HEK293T (cell line): ENCODE data around the gene FBXL4.

Experiments used
- CTCF ChIA-PET: fragments of 350-600 bp; formaldehyde crosslinking; extraction: SDS; loops from one replicate; lab custom pipeline; 2021; ENCODE audit warnings: antibody characterized with exemption, inconsistent platforms; lab: Yijun Ruan, JAX
- POLR2A ChIA-PET: fragments of 350-600 bp; formaldehyde crosslinking; extraction: SDS; loops from one replicate; lab custom pipeline; 2020; ENCODE audit warnings: antibody characterized with exemption, inconsistent platforms; lab: Yijun Ruan, JAX
- DNase-seq: peaks from one replicate; pipeline ENCODE4 v3.0.0; 2012; ENCODE audit warnings: mixed read lengths; ENCODE audit errors: extremely low spot score
- ARNT ChIP-seq: fragments of 450-650 bp; IDR thresholded peaks from 2 replicates; pipeline ENCODE4 v1.6.1; 2017; ENCODE audit warnings: mild to moderate bottlenecking
- BHLHE40 ChIP-seq: fragments of 450-650 bp; IDR thresholded peaks from 2 replicates; pipeline ENCODE4 v1.6.1; 2016; ENCODE audit warnings: mild to moderate bottlenecking, moderate library complexity, borderline replicate concordance
- CTBP1 ChIP-seq: fragments of 450-650 bp; IDR thresholded peaks from 2 replicates; pipeline ENCODE4 v1.6.1; 2016; ENCODE audit warnings: borderline replicate concordance
- ELF4 ChIP-seq: fragments of 450-650 bp; IDR thresholded peaks from 2 replicates; pipeline ENCODE4 v1.6.1; 2017; ENCODE audit warnings: antibody characterized with exemption
- FOXA1 ChIP-seq: fragments of 450-650 bp; IDR thresholded peaks from 2 replicates; pipeline ENCODE4 v1.6.1; 2016; ENCODE audit warnings: mild to moderate bottlenecking
- FOXK2 ChIP-seq: fragments of 450-650 bp; IDR thresholded peaks from 2 replicates; pipeline ENCODE4 v1.6.1; 2016; ENCODE audit warnings: mild to moderate bottlenecking
- FOXM1 ChIP-seq: fragments of 450-650 bp; IDR thresholded peaks from 2 replicates; pipeline ENCODE4 v1.6.1; 2017; ENCODE audit warnings: mild to moderate bottlenecking, borderline replicate concordance
- HDGF ChIP-seq: fragments of 450-650 bp; IDR thresholded peaks from 2 replicates; pipeline ENCODE4 v1.6.1; 2017; ENCODE audit warnings: antibody characterized with exemption, borderline replicate concordance
- L3MBTL2 ChIP-seq: fragments of 450-650 bp; conservative IDR thresholded peaks from 2 replicates; pipeline ENCODE4 v1.6.1; 2016; ENCODE audit warnings: mild to moderate bottlenecking
- LEF1 ChIP-seq: fragments of 450-650 bp; IDR thresholded peaks from 2 replicates; pipeline ENCODE4 v1.6.1; 2017; ENCODE audit warnings: mild to moderate bottlenecking, borderline replicate concordance
- NFRKB ChIP-seq: fragments of 450-650 bp; IDR thresholded peaks from 2 replicates; pipeline ENCODE4 v1.6.1; 2016; ENCODE audit warnings: mild to moderate bottlenecking, moderate library complexity
- SP1 ChIP-seq: fragments of 450-650 bp; IDR thresholded peaks from 2 replicates; pipeline ENCODE4 v1.6.1; 2017
- SUZ12 ChIP-seq: fragments of 450-650 bp; IDR thresholded peaks from 2 replicates; pipeline ENCODE4 v1.6.1; 2016; ENCODE audit warnings: mild to moderate bottlenecking
- TARDBP ChIP-seq: fragments of 450-650 bp; IDR thresholded peaks from 2 replicates; pipeline ENCODE4 v1.6.1; 2016
- ZNF384 ChIP-seq: fragments of 450-650 bp; IDR thresholded peaks from 2 replicates; pipeline ENCODE4 v1.6.1; 2016
- TF ChIP-seq, protein P1 (sequence below): fragments of 450-650 bp; IDR thresholded peaks from 2 replicates; pipeline ENCODE4 v1.6.1; 2016

The FBXL4 gene

DNA sequence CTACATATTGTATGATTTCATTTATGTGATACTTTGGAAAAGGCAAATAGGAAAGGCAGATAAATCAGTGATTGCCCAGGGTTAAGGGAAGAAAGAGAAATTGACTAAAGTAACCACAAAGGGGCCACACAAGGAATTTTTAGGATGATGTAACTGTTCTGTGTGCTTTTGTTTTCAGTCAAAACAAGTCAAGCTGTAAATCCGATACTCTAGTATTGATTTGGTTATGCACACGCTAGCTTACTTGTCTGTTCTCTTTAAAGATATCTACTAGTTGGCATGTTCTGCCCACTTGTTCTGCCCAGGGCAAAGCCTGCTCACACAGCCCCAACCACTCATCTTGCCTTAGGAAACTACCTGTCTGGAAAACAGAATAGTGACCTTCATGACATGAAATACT lies 6.4 kb downstream of the FBXL4 start:
- ChIA-PET POLR2A (no interaction called here), CTCF (no interaction called here)
- no peak for DNase-seq
- no peak for TF ChIP-seq CTBP1
- no peak for TF ChIP-seq FOXK2
- no peak for TF ChIP-seq ELF4
- no peak for TF ChIP-seq ARNT
- no peak for TF ChIP-seq L3MBTL2
- no peak for TF ChIP-seq TARDBP
- TF ChIP-seq LEF1 = no peak
- no peak for TF ChIP-seq FOXM1
- no peak for TF ChIP-seq BHLHE40
- TF ChIP-seq, protein P1, sequence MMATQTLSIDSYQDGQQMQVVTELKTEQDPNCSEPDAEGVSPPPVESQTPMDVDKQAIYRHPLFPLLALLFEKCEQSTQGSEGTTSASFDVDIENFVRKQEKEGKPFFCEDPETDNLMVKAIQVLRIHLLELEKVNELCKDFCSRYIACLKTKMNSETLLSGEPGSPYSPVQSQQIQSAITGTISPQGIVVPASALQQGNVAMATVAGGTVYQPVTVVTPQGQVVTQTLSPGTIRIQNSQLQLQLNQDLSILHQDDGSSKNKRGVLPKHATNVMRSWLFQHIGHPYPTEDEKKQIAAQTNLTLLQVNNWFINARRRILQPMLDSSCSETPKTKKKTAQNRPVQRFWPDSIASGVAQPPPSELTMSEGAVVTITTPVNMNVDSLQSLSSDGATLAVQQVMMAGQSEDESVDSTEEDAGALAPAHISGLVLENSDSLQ = no peak
- TF ChIP-seq FOXA1 = no peak
- TF ChIP-seq ZNF384 = no peak
- no peak for TF ChIP-seq NFRKB
- no peak for TF ChIP-seq SUZ12
- TF ChIP-seq HDGF = no peak
- TF ChIP-seq SP1 = no peak

DNA sequence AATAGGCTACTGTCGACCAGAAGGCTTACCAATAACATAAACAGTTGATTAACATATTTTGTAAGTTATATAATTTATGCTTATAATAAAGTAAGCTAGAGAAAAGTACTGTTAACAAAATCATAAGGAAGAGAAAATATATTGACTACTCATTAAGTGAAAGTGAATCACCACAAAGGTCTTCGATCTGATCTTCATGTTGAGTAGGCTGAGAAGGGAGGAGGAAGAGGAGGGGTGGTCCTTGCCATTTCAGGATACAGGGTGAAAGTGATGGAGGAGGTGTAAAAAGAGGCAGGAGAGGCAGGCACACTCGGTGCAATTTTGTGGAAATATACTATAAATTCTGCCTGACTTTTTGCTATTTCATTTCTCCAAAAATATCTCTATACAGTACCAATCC lies 10.4 kb downstream of the FBXL4 start:
- ChIA-PET CTCF (interaction anchor here (0.6 kb wide), 1 partner anchor 12 kb away, joined by 6 read pairs; no protein-coding TSS in a partner anchor), POLR2A (no interaction called here)
- DNase-seq = no peak
- TF ChIP-seq ARNT (no peak), FOXM1 (no peak), LEF1 (no peak), ELF4 (no peak), L3MBTL2 (no peak)

DNA sequence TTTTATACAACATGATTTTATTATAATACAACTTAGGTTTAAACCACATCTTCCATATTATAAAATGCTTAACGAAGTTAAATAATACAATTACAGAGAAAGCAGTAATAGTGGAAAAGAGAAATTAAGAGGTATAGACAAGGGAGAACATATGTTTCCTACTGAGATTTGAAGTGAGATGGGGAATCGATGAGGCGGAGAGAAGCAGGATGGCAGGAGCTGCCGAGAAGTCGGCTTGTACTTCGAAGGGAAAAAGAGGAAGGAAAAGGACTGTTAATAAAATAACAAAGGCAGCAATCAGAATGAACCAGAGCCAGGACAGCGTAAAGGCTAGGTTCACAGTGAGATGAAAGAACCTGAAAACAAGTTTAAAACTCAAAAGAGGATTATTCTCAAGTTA lies 15.4 kb downstream of the FBXL4 start:
- no peak for DNase-seq
- TF ChIP-seq ELF4 (no peak), NFRKB (no peak), SUZ12 (no peak), FOXM1 (no peak), LEF1 (no peak), ARNT (no peak), FOXK2 (no peak), FOXA1 (no peak), BHLHE40 (no peak)
- TF ChIP-seq, protein P1 = no peak

DNA sequence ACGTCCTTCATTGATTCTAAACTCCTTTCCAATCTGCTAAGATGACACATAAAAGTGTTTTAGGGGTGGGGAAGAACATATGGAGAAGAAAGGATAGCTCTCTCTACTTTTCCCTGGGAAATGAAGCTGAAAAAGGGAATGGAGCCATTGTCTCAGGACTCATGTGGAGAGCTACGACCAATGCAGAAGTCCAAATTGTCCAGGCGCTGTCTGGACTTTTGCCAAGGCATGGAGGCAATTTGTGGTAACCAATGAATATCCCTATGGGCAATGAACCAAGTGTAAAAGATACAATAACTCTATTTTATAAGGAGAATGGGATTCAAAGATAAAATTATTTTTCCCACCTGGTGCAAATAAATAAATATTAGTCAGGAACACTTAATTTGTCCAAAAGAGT lies 16.1 kb downstream of the FBXL4 start:
- TF ChIP-seq BHLHE40 = no peak
- TF ChIP-seq L3MBTL2 = no peak
- TF ChIP-seq NFRKB = no peak
- TF ChIP-seq HDGF = no peak
- TF ChIP-seq, protein P1 = no peak
- no peak for DNase-seq
- POLR2A ChIA-PET = interaction anchor here (2.3 kb wide), 1 partner anchor 16 kb away, joined by 6 read pairs; the partner anchor contains the start of gene FBXL4
- CTCF ChIA-PET = no interaction called here

More for the DNA sequence above, 15.4 kb downstream of the FBXL4 start:
- ChIA-PET CTCF (no interaction called here), POLR2A (no interaction called here)

DNA sequence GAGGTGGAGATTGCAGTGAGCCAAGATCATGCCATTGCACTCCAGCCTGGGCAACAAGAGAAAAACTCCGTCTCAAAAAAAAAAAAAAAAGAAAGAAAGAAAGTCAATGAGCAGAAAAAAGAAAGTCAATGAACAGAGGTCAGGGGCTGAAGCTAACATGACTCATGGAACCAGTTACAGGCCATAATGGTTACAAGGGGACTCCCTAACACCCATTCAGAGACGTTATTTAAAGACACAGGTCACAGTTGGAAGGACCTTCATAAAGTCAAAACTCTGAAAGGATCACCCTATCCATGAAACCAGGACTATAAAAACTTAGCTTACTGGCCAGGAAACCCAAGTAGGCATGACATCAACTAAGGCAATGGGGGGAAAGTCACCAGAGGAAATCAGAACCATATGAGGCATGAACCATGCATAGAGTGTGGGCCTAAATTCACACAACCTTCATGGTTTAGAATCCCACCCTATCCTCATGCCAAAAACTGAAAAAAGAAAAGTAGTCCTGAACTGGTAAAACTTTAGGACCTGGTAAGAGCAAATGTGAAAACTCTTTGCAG lies 18.2 kb downstream of the FBXL4 start:
- no peak for DNase-seq
- CTCF ChIA-PET = no interaction called here
- POLR2A ChIA-PET = interaction anchor here (2.3 kb wide), 1 partner anchor 18 kb away, joined by 6 read pairs; the partner anchor contains the start of gene FBXL4
- TF ChIP-seq TARDBP (no peak), ELF4 (no peak), FOXK2 (no peak), SP1 (no peak), ZNF384 (no peak), HDGF (no peak), LEF1 (no peak), FOXM1 (no peak)
- TF ChIP-seq, protein P1 = no peak

DNA sequence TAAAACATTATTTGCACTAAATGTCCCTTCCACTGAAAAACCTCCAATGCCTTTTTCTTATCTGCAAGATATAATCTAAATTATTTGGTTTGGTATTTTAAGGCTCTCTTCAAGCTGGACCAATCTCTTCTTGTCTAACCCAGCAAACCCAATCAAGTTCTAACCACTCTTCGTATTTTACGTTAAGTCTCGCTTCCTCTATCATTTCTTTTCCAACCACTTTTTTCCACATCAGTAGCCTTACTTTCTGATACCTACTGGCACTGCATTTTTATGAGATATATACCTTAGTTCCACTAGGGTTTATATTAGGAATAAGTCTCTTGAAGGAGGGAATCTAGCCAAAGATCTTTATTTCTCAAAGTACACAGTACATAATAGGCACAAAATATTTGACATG lies 19.1 kb downstream of the FBXL4 start:
- no peak for DNase-seq
- ChIA-PET POLR2A (no interaction called here), CTCF (no interaction called here)
- no peak for TF ChIP-seq SUZ12
- no peak for TF ChIP-seq NFRKB
- TF ChIP-seq ARNT = no peak

DNA sequence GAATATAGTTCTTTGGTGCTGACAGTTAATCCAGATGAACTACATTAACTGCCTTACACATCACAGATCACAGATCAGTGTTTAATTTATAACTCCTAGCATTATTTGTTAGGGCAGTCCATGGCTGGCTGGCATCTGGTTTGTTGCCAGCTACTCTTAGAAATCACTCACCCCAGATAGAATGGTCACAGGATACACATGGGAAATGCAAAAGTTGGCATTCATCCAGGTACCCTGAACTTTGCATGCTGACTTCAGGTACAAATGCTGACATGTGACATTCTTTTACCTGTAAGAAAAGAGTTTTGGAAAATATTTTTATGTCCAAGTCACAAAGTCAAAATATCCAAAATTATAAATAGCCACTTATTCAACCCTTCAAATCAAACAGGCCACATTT lies 20.2 kb downstream of the FBXL4 start:
- ChIA-PET CTCF (interaction anchor here (0.7 kb wide), 1 partner anchor 85 kb away, joined by 3 read pairs; no protein-coding TSS in a partner anchor), POLR2A (no interaction called here)
- no peak for TF ChIP-seq LEF1
- no peak for TF ChIP-seq SUZ12
- DNase-seq = no peak
